WTC11 (cell line): Measurements from ENCODE around the gene ANO3. TPM values are rescaled to one million over a fixed set of nuclear protein-coding genes. Genes with fewer than 3 reads are reported as not detected.

Experiments
- ATAC-seq: fragments of 200-7000 bp; cut with Tn5 transposase; 2 replicates; pipeline ENCODE4 v1.10.0; 2021; ENCODE audit warnings: mild to moderate bottlenecking, moderate library complexity
- CTCF ChIA-PET: fragments of 300-600 bp; sonication (Branson Sonifier 250); formaldehyde crosslinking; loops from one replicate; lab custom pipeline; 2021; ENCODE audit warnings: antibody characterized with exemption; lab: Charles Lee
- POLR2A ChIA-PET: fragments of 350-600 bp; sonication (Branson Sonifier 250); formaldehyde crosslinking; loops from one replicate; lab custom pipeline; 2021; ENCODE audit warnings: antibody characterized with exemption; lab: Charles Lee
- DNase-seq: peaks from one replicate; pipeline ENCODE4 v3.0.0; 2021; ENCODE audit warnings: low spot score
- H3K27ac Mint-ChIP-seq: 2 replicates; pipeline ENCODE4 v1.8.0; 2021; ENCODE audit warnings: mixed read lengths
- H3K27me3 Mint-ChIP-seq: 2 replicates; pipeline ENCODE4 v1.8.0; 2021; ENCODE audit warnings: low read depth, mild to moderate bottlenecking, moderate library complexity, mixed read lengths
- H3K36me3 Mint-ChIP-seq: 2 replicates; pipeline ENCODE4 v1.8.0; 2021; ENCODE audit warnings: mixed read lengths
- H3K4me1 Mint-ChIP-seq: 2 replicates; pipeline ENCODE4 v1.8.0; 2022; ENCODE audit warnings: mixed read lengths
- H3K4me3 Mint-ChIP-seq: 2 replicates; pipeline ENCODE4 v1.8.0; 2021; ENCODE audit warnings: mild to moderate bottlenecking, moderate library complexity, mixed read lengths
- H3K9me3 Mint-ChIP-seq: 2 replicates; pipeline ENCODE4 v1.8.0; 2021; ENCODE audit warnings: mixed read lengths
- AR ChIP-seq: fragments of 250-450 bp; sonication (Bioruptor Pico); IDR thresholded peaks from 2 replicates; pipeline ENCODE4 v1.9.0; 2021; ENCODE audit warnings: mild to moderate bottlenecking
- ATF1 ChIP-seq: sonication (generic); formaldehyde crosslinking; IDR thresholded peaks from 2 replicates; pipeline ENCODE4 v1.8.1; 2023; ENCODE audit warnings: mild to moderate bottlenecking, moderate library complexity, missing genetic modification reagents
- CREB1 ChIP-seq: sonication (generic); formaldehyde crosslinking; IDR thresholded peaks from 2 replicates; pipeline ENCODE4 v1.8.0; 2023; ENCODE audit warnings: mild to moderate bottlenecking, missing genetic modification reagents
- ELF4 ChIP-seq: sonication (generic); formaldehyde crosslinking; IDR thresholded peaks from 2 replicates; pipeline ENCODE4 v1.8.1; 2022; ENCODE audit warnings: low read depth, mild to moderate bottlenecking, moderate library complexity, missing genetic modification reagents
- ERG ChIP-seq: fragments of 250-450 bp; sonication (Bioruptor Pico); IDR thresholded peaks from 2 replicates; pipeline ENCODE4 v1.8.0; 2021; ENCODE audit warnings: mild to moderate bottlenecking
- ESRRA ChIP-seq: sonication (generic); formaldehyde crosslinking; IDR thresholded peaks from 2 replicates; pipeline ENCODE4 v1.8.1; 2022; ENCODE audit warnings: mild to moderate bottlenecking, missing genetic modification reagents, borderline replicate concordance
- FOXP4 ChIP-seq: sonication (generic); formaldehyde crosslinking; IDR thresholded peaks from 2 replicates; pipeline ENCODE4 v1.8.0; 2022; ENCODE audit warnings: mild to moderate bottlenecking, missing genetic modification reagents
- GRHL2 ChIP-seq: fragments of 250-450 bp; sonication (Bioruptor Pico); IDR thresholded peaks from 2 replicates; pipeline ENCODE4 v1.8.0; 2022; ENCODE audit warnings: mild to moderate bottlenecking, moderate library complexity; ENCODE audit not compliant: insufficient replicate concordance, severe bottlenecking
- GTF2I ChIP-seq: fragments of 250-450 bp; sonication (Bioruptor Pico); conservative IDR thresholded peaks from 2 replicates; pipeline ENCODE4 v1.4.0; 2021; ENCODE audit warnings: mild to moderate bottlenecking
- HMGXB4 ChIP-seq: sonication (generic); formaldehyde crosslinking; IDR thresholded peaks from 2 replicates; pipeline ENCODE4 v1.8.1; 2023; ENCODE audit warnings: mild to moderate bottlenecking, moderate library complexity, missing genetic modification reagents
- NFE2L1 ChIP-seq: sonication (generic); formaldehyde crosslinking; IDR thresholded peaks from 2 replicates; pipeline ENCODE4 v1.8.1; 2023; ENCODE audit warnings: missing genetic modification reagents
- RORB ChIP-seq: fragments of 250-450 bp; sonication (Bioruptor Pico); IDR thresholded peaks from 2 replicates; pipeline ENCODE4 v1.9.0; 2021; ENCODE audit warnings: mild to moderate bottlenecking
- TEAD4 ChIP-seq: sonication (generic); formaldehyde crosslinking; IDR thresholded peaks from 2 replicates; pipeline ENCODE4 v1.8.0; 2022; ENCODE audit warnings: mild to moderate bottlenecking, missing genetic modification reagents
- TP53 ChIP-seq: sonication (generic); formaldehyde crosslinking; IDR thresholded peaks from 2 replicates; pipeline ENCODE4 v1.8.1; 2023; ENCODE audit warnings: mild to moderate bottlenecking, missing genetic modification reagents
- ZBTB21 ChIP-seq: sonication (generic); formaldehyde crosslinking; IDR thresholded peaks from 2 replicates; pipeline ENCODE4 v1.8.1; 2023; ENCODE audit warnings: mild to moderate bottlenecking, missing genetic modification reagents, borderline replicate concordance
- ZNF219 ChIP-seq: sonication (generic); formaldehyde crosslinking; IDR thresholded peaks from 2 replicates; pipeline ENCODE4 v1.8.0; 2023; ENCODE audit warnings: missing genetic modification reagents, mild to moderate bottlenecking, borderline replicate concordance
- total RNA-seq: library from RNA; stranded (reverse); gene quantifications from 3 replicates; pipeline ENCODE4 v1.2.3, GENCODE V29; 2021

Gene ANO3
- total RNA-seq, 1 experiment from 2014 or later, result 0.11 TPM

- no peak for TF ChIP-seq FOXP4 (CRISPR knock-in tag)
Observed at GRCh38 chr11:26537341-26537740, 205.4 kb downstream of the ANO3 start (continued).

DNA sequence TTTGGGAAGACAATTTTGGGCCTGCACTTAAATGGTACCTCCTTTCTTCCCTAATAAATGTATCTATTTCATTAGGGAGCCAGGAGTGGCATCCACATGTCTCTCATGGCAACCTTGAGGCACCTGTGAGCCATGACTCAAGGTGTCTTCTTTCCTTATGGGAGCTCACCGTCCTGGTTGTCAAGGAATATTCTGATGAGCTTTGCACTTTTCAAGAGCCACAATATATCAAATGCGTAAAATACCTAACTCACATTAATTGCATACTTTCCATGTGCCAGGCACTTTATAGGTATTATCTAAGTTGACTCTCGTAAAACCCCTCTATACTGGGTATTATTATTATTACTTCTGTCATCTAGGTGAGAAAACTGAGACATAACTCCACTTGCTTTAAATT lies 207.6 kb downstream of the ANO3 start:
- ATAC-seq (no peak), DNase-seq (no peak)
- CTCF ChIA-PET, result no interaction called here
- POLR2A ChIA-PET, result no interaction called here
- Mint-ChIP-seq H3K27me3 (peaks cover 4% of the 10 kb centered on the region; the same call in 1 of the 2 replicates), H3K36me3 (no peaks in the 10 kb centered on the region), H3K9me3 (peaks cover 14% of the 10 kb centered on the region), H3K4me3 (no peak overlapping the region), H3K27ac (no peak overlapping the region), H3K4me1 (no peaks in the 10 kb centered on the region)
- TF ChIP-seq GRHL2 (CRISPR knock-in tag), result no peak
- TF ChIP-seq ELF4 (CRISPR knock-in tag), result no peak
- no peak for TF ChIP-seq ZBTB21 (CRISPR knock-in tag)
- TF ChIP-seq, all 79 proteins: peak for 0

GRCh38 chr11:26541870-26542269 lies 209.9 kb downstream of the ANO3 start:
- TF ChIP-seq TP53 (CRISPR knock-in tag) (no peak), NFE2L1 (CRISPR knock-in tag) (no peak), ESRRA (CRISPR knock-in tag) (no peak), HMGXB4 (CRISPR knock-in tag) (no peak), TEAD4 (CRISPR knock-in tag) (no peak), ATF1 (CRISPR knock-in tag) (no peak), ZNF219 (CRISPR knock-in tag) (no peak), RORB (CRISPR knock-in tag) (no peak), GTF2I (CRISPR knock-in tag) (no peak), ERG (no peak), CREB1 (no peak), GRHL2 (CRISPR knock-in tag) (no peak), AR (CRISPR knock-in tag) (no peak)
- H3K27ac Mint-ChIP-seq, result no peak overlapping the region
- H3K36me3 Mint-ChIP-seq, result no peaks in the 10 kb centered on the region
- ChIA-PET POLR2A (no interaction called here), CTCF (no interaction called here)
- H3K9me3 Mint-ChIP-seq, result peaks cover 14% of the 10 kb centered on the region
- DNase-seq (no peak), ATAC-seq (no peak)
- no peaks in the 10 kb centered on the region for H3K4me1 Mint-ChIP-seq
- no peak overlapping the region for H3K4me3 Mint-ChIP-seq
- H3K27me3 Mint-ChIP-seq, result peaks cover 4% of the 10 kb centered on the region; the same call in 1 of the 2 replicates
